Ovary (tissue), 3 donors: ENCODE measurements around the gene DNAH8.

Source experiments
- CTCF ChIP-seq, 3 donors: fragments of 450-650 bp in 2 of 3; fragments of 200-600 bp in 1 of 3; IDR thresholded peaks; one replicate each; pipeline versions ENCODE4 v1.5.1 to v1.8.0; 2016 to 2022; ENCODE audit warnings: antibody characterized with exemption in 3 of 3, mild to moderate bottlenecking in 1 of 3
- EP300 ChIP-seq: sonication (generic); formaldehyde crosslinking; IDR thresholded peaks from one replicate; pipeline ENCODE4 v1.6.1; 2017; ENCODE audit warnings: antibody characterized with exemption
- POLR2A ChIP-seq: fragments of 450-650 bp; IDR thresholded peaks from one replicate; pipeline ENCODE4 v1.6.1; 2017; ENCODE audit warnings: antibody characterized with exemption, mild to moderate bottlenecking, moderate library complexity
- donor health status: DM: no; HTN: no; CAD: no.

- TF ChIP-seq CTCF (IDR thresholded peaks at IDR 0.05) (no peak), EP300 (no peak), POLR2A (no peak)
Measured at GRCh38 chr6:38910207-38910606, 195.1 kb downstream of the DNAH8 start.
